Activated CD4-positive, alpha-beta T cell treated with anti-CD3 and anti-CD28 coated beads for 1 hour (primary cell): Measurements from ENCODE around the gene THOC5.

Source experiments
- DNase-seq: peaks from one replicate; pipeline ENCODE4 v3.0.0-alpha.2; 2020

Gene THOC5

GRCh38 chr22:29470159-29470855 is 83.2 kb downstream of the THOC5 start:
- peak; percentile 32 for DNase-seq

- no peak for DNase-seq
Observed at GRCh38 chr22:29469755-29470154, 83.8 kb downstream of the THOC5 start.

GRCh38 chr22:29464581-29464980 is 89.0 kb downstream of the THOC5 start:
- DNase-seq, result no peak

- DNase-seq, result no peak
Observed at GRCh38 chr22:29463629-29464028, 89.9 kb downstream of the THOC5 start.

GRCh38 chr22:29461263-29461662 is 92.3 kb downstream of the THOC5 start:
- no peak for DNase-seq

GRCh38 chr22:29459773-29460172 is 93.8 kb downstream of the THOC5 start:
- DNase-seq, result no peak

GRCh38 chr22:29458551-29458950 is 95.0 kb downstream of the THOC5 start:
- no peak for DNase-seq

- DNase-seq, result no peak
Observed at GRCh38 chr22:29457730-29458129, 95.8 kb downstream of the THOC5 start.

- no peak for DNase-seq
Observed at GRCh38 chr22:29456211-29456671, 97.3 kb downstream of the THOC5 start.
